GM18505 (cell line): ENCODE measurements around the gene ZFP37.
"Not testable (repeated sequence)": the region's sequence is repeated elsewhere in the genome, so short reads cannot be mapped to it uniquely, and the experiment has no call there.

Experiments
- ATAC-seq: cut with Tn5 transposase; IDR thresholded peaks from one replicate; pipeline ENCODE4 v1.9.1; 2021; ENCODE audit not compliant: unreplicated experiment
- POLR2A ChIP-seq: IDR thresholded peaks from 4 replicates; pipeline ENCODE4 v1.6.1; 2011; ENCODE audit warnings: borderline replicate concordance; ENCODE audit not compliant: insufficient read depth, insufficient read length; ENCODE audit errors: extremely low read depth

The ZFP37 gene

DNA sequence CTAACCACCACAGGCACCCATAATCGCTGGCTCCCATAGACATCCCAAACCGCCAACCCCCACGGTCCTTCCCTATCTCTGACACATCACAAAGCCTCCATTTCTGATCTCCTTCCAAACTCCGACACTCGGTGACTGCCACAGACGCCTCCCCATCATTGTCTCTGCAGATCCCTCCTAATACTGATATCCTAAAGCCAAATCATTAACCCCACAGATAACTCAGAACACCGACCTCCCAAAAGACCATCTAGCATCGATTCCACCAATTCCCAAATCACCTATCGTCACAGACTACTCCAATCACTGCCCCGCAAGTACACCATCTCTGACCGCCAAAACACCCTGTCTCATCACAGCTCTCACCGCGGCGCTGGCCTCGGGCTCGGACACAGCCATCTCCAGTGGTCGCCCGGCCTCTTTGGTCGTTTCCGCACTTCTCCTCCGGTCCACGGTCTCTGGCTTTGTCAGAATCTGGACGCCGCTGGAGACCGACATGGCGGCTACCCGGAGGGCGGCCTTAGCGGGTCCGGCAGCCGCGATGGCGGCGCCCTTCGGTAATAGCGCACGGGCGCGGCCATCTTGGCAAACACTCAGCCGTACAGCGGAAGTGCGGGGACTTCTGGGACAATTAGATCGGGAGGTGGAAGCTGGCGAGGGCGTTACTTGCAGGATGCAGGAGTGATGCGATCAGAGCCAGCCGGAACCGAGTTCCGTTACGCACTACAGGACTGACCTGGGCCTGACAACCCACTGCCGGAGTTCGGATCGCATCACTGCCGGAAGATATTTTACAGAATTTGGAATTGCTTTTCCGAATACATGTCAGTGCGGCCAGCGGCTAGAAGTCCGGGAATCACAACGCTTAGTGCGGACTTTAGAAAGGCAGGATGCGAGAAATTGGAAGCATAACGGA, at the start of gene ZFP37:
Gene ZFP37, minus strand, starts transcription at position 534 of the 916 bp plus-strand sequence. Its CDS starts 36 bp downstream, at position 498.
- TF ChIP-seq POLR2A: peak; percentile 67

DNA sequence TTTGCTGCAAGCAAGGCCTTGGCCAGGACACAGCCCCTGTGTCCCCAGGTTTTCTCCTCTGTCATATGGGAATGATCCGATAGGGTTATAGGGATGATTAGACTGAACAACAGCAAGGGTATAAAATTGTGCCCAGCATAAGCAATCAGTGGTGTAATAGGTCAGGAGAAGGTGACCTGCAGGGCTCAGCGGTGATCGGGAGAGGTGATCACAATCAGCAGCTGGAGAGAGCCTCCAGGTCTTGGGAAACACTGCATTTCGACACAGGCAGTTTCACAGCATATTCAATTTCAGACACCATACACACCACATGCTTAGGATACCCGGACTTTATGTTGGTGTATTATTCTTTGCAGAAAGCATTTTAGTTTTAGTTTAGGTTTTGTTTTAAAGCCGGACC, 48.8 kb upstream of the ZFP37 start:
- not testable (repeated sequence) for ATAC-seq

More for the DNA sequence above, at the start of gene ZFP37:
- peak; percentile 97 for ATAC-seq

DNA sequence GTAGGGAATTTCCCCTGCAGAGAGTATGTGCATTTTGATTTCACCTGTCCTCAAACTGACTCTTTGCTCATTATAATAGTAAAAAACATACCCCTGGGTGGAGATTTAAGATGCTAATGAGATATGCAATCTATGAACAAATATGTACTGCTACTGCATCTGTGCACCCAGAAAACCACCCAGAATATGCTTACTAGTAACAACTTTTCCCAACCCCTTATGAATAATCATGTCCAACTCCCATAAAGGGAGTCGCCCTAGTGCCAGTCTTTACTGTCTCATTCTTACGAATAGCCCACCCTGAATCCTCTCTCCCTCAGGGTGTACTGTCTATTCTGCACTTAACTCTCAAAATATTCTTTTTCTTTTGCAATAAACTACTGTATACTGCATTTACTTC, 39.0 kb upstream of the ZFP37 start:
- TF ChIP-seq POLR2A: no peak
- no peak for ATAC-seq

DNA sequence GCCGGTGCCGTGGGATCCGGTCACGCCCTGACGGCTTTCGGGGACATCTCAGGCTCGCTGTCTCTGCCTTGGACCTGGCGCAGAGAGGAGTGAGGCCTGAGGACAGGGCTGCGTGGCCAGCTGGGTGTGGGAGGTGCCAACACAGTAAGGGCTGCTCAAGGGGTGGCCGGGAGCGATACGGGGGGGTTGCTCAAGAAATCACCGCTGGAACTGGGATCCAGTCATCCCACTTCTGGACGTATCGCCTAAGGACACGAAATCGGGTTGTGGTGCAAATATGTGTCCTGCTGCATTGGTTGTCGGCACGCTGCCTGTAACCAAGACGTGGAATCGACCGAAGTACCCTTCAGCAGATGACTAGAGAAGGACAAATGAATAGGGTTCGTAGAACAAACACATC, 33.4 kb upstream of the ZFP37 start:
- not testable (repeated sequence) for ATAC-seq

DNA sequence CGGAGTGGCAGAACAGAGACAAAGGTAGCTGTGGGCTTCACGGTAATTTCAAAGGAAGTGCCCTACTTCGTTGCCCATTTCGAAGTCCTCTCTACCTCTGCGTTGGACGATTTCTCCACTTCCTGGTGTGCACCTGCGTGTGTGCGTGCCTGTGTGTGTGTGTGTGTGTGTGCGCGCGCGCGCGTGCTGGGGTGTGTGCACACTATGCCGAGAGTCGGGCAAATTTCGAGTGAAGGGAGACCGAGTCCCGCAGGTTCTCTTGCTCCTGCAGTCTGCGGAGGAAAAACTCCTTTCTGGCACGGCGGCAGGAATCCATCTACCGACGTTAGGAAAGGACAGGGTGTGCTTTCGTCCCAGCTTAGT, 32.6 kb upstream of the ZFP37 start:
- ATAC-seq: not testable (repeated sequence)

DNA sequence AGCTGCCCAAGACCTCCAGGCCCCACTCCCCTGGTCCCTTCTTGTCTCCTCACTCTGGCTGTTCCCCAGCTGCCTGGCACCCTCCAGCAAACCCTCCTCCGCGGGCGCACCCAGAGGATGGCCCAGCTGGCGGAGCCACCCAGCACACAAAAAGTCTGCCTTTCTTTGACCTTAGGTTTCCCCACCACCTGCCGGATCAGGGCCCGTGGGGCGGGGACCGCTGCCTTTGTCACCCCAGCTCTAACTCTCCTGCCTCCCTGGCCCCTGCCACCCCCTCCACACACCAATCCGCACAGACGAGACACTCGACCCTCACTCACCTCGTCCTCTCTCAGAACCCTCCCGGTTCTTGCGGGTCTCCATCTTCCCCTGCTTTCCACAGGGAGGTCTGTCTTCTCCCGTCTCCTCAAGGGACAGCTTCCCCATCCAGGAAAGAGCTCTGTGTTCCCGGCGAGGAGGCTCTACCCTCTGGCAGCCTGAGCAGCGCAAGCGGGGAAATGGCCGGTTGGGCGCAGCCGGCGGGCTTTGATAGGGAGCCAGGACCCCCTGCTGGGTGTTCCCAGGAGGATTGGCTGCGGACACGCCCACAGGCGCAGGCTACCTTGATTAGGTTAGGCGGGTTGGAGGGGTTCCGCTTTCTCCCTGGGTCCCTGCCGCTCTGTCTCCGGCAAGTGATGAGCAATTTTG, 32.1 kb upstream of the ZFP37 start:
- not testable (repeated sequence) for ATAC-seq

DNA sequence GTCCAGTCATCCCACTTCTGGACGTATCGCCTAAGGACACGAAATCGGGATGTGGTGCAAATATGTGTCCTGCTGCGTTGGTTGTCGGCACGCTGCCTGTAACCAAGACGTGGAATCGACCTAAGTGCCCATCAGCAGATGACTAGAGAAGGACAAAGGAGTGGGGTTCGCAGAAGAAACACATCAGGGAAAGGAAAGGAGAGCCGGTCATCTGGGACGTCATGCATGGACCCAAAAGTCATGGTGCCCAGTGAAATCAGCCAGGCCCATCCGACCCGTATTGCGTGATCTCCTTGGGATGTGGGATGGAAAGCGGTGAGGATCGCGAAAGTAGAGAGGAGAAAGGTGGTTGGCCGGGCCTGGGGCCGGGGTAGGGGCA, 6.4 kb upstream of the ZFP37 start:
- ATAC-seq: not testable (repeated sequence)

DNA sequence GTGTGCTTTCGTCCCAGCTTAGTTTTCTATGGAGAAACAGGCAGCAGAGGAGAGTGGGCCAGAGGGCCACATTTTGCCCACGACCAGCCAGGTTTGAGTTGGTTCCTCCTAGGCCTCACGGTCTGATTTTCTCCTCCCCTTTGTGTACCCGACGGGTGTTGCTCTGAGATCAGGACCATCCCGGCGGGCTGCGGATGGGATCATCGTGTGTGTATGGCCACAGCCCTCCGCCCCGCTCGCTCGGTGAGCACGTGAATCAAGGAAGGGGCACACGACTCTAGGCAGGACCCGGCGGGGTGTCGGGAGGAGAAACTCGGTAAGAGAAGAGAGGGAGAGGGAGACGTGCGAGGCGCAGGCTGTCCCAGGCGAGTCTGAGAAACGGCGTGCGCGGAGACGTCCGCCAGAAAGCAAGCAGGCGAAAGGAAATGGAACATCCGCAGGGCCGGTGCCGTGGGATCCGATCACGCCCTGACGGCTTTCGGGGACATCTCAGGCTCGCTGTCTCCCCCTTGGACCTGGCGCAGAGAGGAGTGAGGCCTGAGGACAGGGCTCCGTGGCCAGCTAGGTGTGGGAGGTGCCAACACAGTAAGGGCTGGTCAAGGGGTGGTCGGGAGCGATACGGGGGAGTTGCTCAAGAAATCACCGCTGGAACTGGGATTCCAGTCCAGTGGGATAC, 5.9 kb upstream of the ZFP37 start:
- not testable (repeated sequence) for ATAC-seq

DNA sequence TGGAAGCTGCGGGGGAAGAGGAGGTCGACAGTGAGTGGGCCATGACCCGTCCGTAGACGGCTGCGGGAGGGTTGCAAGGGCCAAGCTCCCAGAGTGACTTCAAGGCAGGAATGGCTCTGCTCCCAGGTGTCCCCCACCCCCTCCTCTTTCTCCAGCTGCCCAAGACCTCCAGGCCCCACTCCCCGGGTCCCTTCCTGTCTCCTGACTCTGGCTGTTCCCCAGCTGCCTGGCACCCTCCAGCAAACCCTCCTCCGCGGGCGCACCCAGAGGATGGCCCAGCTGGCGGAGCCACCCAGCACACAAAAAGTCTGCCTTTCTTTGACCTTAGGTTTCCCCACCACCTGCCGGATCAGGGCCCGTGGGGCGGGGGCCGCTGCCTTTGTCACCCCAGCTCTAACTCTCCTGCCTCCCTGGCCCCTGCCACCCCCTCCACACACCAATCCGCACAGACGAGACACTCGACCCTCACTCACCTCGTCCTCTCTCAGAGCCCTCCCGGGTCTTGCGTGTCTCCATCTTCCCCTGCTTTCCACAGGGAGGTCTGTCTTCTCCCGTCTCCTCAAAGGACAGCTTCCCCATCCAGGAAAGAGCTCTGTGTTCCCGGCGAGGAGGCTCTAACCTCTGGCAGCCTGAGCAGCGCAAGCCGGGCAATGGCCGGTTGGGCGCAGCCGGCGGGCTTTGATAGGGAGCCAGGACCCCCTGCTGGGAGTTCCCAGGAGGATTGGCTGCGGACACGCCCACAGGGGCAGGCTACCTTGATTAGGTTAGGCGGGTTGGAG, 4.7 kb upstream of the ZFP37 start:
- not testable (repeated sequence) for ATAC-seq

DNA sequence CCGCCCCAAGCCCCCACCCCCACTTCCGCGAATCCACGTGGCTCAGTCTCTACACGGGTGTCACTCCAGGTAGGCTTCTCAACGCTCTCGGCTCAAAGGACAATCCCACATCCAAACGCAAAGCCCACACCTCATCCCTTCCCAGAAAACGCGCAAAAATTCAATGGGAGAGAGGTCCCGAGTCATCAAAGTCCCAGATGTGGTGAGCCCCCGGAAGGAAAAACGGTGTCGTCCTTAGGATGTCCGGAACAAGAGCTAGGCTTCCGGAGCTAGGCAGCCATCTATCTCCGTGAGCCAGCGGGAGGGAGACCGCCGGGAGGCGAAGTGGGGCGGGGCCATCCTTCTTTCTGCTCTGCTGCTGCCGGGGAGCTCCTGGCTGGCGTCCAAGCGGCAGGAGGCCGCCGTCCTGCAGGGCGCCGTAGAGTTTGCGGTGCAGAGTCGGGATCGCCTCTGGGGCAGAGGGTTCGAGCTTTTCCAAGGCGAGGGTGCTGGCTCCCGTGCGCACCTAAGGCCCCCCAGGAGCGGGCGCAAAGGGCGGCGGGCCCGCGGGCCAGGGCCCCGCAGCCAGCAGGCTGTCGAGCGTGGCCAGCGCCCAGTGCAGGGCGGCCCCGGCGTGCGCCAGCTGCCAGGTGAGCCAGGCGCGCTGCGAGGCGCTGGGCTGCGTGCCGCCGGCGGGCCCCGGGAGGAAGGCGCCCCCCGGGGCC, 3.2 kb upstream of the ZFP37 start:
- ATAC-seq: not testable (repeated sequence)

DNA sequence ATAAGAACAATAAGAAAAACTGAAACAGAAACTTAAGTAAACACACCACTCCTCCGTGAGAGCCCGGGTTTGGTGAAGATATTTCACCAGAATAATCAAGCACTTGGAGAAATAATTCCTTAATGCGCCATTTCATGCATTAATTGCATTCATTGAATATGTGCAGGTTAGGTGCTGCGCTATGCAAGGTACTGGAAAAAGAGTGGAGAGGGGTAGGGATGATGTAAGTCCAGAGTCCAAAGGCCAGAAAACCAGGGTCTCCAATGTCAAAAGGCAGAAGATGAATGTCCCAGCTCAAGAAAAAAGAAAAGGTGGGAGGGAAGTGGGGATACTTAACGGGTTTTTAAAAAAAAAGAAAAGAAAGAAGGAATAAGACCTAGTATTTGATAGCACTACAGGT, 669 bp upstream of the ZFP37 start:
- TF ChIP-seq POLR2A: no peak
- ATAC-seq: no peak

DNA sequence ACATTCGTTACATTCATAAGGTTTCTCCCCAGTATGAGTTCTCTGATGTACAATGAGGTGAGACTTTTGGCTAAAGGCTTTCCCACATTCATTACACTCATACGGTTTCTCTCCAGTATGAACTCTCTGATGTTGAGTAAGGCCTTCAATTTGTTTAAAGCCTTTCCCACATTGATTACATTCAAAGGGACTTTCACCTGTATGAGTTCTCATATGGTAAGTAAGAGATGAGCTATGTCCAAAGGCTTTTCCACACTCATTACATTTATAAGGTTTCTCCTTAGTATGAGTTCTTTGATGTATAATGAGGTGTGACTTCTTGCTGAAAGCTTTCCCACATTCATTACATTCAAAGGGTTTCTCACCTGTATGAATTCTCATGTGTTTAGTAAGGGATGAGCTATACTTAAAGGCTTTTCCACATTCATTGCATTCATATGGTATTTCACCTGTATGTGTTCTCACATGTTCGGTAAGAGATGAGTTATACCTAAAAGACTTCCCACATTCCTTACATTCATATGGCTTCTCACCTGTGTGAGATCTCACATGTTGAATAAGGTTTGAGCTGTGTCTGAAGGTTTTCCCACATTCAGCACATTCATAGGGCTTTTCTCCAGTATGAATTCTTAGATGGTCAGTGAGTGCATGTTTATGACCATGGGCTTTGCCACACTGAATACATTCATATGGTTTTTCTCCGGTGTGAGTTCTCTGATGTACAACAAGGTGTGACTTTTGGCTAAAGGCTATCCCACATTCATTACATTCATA, 13.5 kb downstream of the ZFP37 start:
- no peak for TF ChIP-seq POLR2A
- no peak for ATAC-seq

DNA sequence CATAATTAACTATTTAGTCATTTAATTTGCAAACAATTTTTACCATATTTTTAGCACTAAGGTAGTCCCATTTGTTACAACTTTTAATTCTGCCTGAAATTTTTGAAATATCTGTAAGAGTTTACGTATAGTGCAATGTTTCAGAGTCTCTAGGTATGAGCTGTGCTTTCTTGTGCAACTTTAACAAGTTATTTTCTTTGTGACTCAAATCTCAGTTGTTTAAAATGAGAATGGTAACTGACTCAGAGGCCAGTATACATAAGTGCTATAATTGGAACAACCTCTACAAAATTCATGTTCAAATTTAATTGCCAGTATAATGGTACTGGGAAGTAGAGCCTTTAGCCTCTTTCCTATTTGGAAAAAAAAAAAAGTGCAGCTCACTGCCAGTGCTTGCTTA, 30.3 kb downstream of the ZFP37 start:
- no peak for TF ChIP-seq POLR2A
- ATAC-seq: no peak
